Peyer's patch (tissue), 4 donors: Measurements from ENCODE around the gene VSIG8.

ENCODE experiments used
- CTCF ChIP-seq, 6 experiments: fragments of 450-650 bp in 4 of 6; fragments of 200-600 bp in 2 of 6; sonication (generic) in 1 of 6; IDR thresholded peaks; one replicate each; pipeline ENCODE4 v1.5.1; 2017 to 2019; ENCODE audit warnings: antibody characterized with exemption in 6 of 6, mild to moderate bottlenecking in 3 of 6, moderate library complexity in 1 of 6
- POLR2A ChIP-seq, 2 donors: fragments of 450-650 bp; IDR thresholded peaks; one replicate each; pipeline ENCODE4 v1.5.1; 2017; ENCODE audit warnings: antibody characterized with exemption in 2 of 2, mild to moderate bottlenecking in 2 of 2, moderate library complexity in 2 of 2

GRCh38 chr1:159854693-159855192 lies 7.7 kb downstream of the VSIG8 start:
- peak in 3 of 6 experiments; percentile 12 to 46 (median 32) for TF ChIP-seq CTCF (IDR thresholded peaks at IDR 0.05)
- peak; percentile 86 to 90 for TF ChIP-seq POLR2A (IDR thresholded peaks at IDR 0.05)
